ENCODE data around the gene VAT1L. TPM values are rescaled to one million over a fixed set of nuclear protein-coding genes. Genes with fewer than 3 reads are reported as not detected.

The VAT1L gene
- total RNA-seq, 1 donor from 2014 or later = 1.1 TPM

- Mint-ChIP-seq H3K27ac (ENCODE audit: unreplicated experiment) (no peak overlapping the region), H3K36me3 (ENCODE audit: low read depth, unreplicated experiment) (no peaks in the 10 kb centered on the region), H3K9me3 (ENCODE audit: unreplicated experiment) (no peaks in the 10 kb centered on the region), H3K4me3 (ENCODE audit: unreplicated experiment) (no peak overlapping the region), H3K4me1 (ENCODE audit: unreplicated experiment) (peaks cover 8% of the 10 kb centered on the region), H3K27me3 (ENCODE audit: unreplicated experiment) (no peaks in the 10 kb centered on the region)
- DNase-seq (ENCODE audit: low spot score) = no peak
- TF ChIP-seq CTCF (IDR thresholded peaks at IDR 0.05; ENCODE audit: unreplicated experiment) = no peak
Measured at GRCh38 chr16:77825196-77825595, 36.8 kb downstream of the VAT1L start.

- DNase-seq (ENCODE audit: low spot score) = no peak
- no peak overlapping the region for H3K27ac Mint-ChIP-seq (ENCODE audit: unreplicated experiment)
- no peaks in the 10 kb centered on the region for H3K9me3 Mint-ChIP-seq (ENCODE audit: unreplicated experiment)
- peaks cover 3% of the 10 kb centered on the region for H3K4me1 Mint-ChIP-seq (ENCODE audit: unreplicated experiment)
- H3K36me3 Mint-ChIP-seq (ENCODE audit: low read depth, unreplicated experiment) = no peaks in the 10 kb centered on the region
- no peak overlapping the region for H3K4me3 Mint-ChIP-seq (ENCODE audit: unreplicated experiment)
- no peaks in the 10 kb centered on the region for H3K27me3 Mint-ChIP-seq (ENCODE audit: unreplicated experiment)
- no peak for TF ChIP-seq CTCF (IDR thresholded peaks at IDR 0.05; ENCODE audit: unreplicated experiment)
Measured at GRCh38 chr16:77827032-77827431, 38.7 kb downstream of the VAT1L start.

GRCh38 chr16:77833921-77834634 lies 45.7 kb downstream of the VAT1L start:
- Mint-ChIP-seq H3K27me3 (ENCODE audit: unreplicated experiment) (peaks cover 13% of the 10 kb centered on the region), H3K36me3 (ENCODE audit: low read depth, unreplicated experiment) (no peaks in the 10 kb centered on the region), H3K27ac (ENCODE audit: unreplicated experiment) (peak overlapping the region; percentile 99), H3K9me3 (ENCODE audit: unreplicated experiment) (no peaks in the 10 kb centered on the region), H3K4me1 (ENCODE audit: unreplicated experiment) (peaks cover 35% of the 10 kb centered on the region), H3K4me3 (ENCODE audit: unreplicated experiment) (peak overlapping the region; percentile 38)
- DNase-seq (ENCODE audit: low spot score) = peak; percentile 48
- TF ChIP-seq CTCF (IDR thresholded peaks at IDR 0.05; ENCODE audit: unreplicated experiment) = no peak

GRCh38 chr16:77834635-77835540 lies 46.5 kb downstream of the VAT1L start:
- Mint-ChIP-seq H3K4me1 (ENCODE audit: unreplicated experiment) (peaks cover 35% of the 10 kb centered on the region), H3K27ac (ENCODE audit: unreplicated experiment) (peak overlapping the region; percentile 99), H3K9me3 (ENCODE audit: unreplicated experiment) (no peaks in the 10 kb centered on the region), H3K36me3 (ENCODE audit: low read depth, unreplicated experiment) (no peaks in the 10 kb centered on the region), H3K4me3 (ENCODE audit: unreplicated experiment) (no peak overlapping the region), H3K27me3 (ENCODE audit: unreplicated experiment) (peaks cover 16% of the 10 kb centered on the region)
- no peak for DNase-seq (ENCODE audit: low spot score)
- no peak for TF ChIP-seq CTCF (IDR thresholded peaks at IDR 0.05; ENCODE audit: unreplicated experiment)

- DNase-seq (ENCODE audit: low spot score) = no peak
- Mint-ChIP-seq H3K27me3 (ENCODE audit: unreplicated experiment) (peaks cover 17% of the 10 kb centered on the region), H3K9me3 (ENCODE audit: unreplicated experiment) (no peaks in the 10 kb centered on the region), H3K36me3 (ENCODE audit: low read depth, unreplicated experiment) (no peaks in the 10 kb centered on the region), H3K4me3 (ENCODE audit: unreplicated experiment) (no peak overlapping the region), H3K4me1 (ENCODE audit: unreplicated experiment) (peaks cover 35% of the 10 kb centered on the region), H3K27ac (ENCODE audit: unreplicated experiment) (no peak overlapping the region)
- TF ChIP-seq CTCF (IDR thresholded peaks at IDR 0.05; ENCODE audit: unreplicated experiment) = no peak
Measured at GRCh38 chr16:77836801-77837200, 48.4 kb downstream of the VAT1L start.

All from endothelial cell (in vitro differentiated cells).